Psoas muscle (tissue), 8 donors: ENCODE data around the gene COL8A1. TPM values are rescaled to one million over a fixed set of nuclear protein-coding genes. Genes with fewer than 3 reads are reported as not detected.

Source experiments
- ATAC-seq, 4 donors: fragments of 200-7000 bp; cut with Tn5 transposase; one replicate each; pipeline ENCODE4 v1.9.1; 2020; ENCODE audit warnings: moderate library complexity in 3 of 4, mild to moderate bottlenecking in 2 of 4
- DNase-seq, 2 donors: peaks; one replicate each; pipeline ENCODE4 v3.0.0-alpha.2; 2020
- H3K27ac ChIP-seq: fragments of 200-600 bp; one replicate; pipeline ENCODE4 v1.8.0; 2022
- H3K27me3 ChIP-seq, 3 donors: fragments of 200-600 bp in 1 of 3; one replicate each; pipeline versions ENCODE4 v1.6.1 to v1.8.0; 2013 to 2022; ENCODE audit warnings: low read length in 2 of 3, mild to moderate bottlenecking in 2 of 3, moderate library complexity in 1 of 3; ENCODE audit not compliant: insufficient read depth in 3 of 3
- H3K36me3 ChIP-seq, 2 donors: fragments of 200-600 bp in 1 of 2; one replicate each; pipeline versions ENCODE4 v1.6.1 to v1.8.0; 2013 to 2022; ENCODE audit warnings: low read depth in 1 of 2, mild to moderate bottlenecking in 1 of 2, moderate library complexity in 1 of 2; ENCODE audit not compliant: insufficient read depth in 1 of 2
- H3K4me1 ChIP-seq: fragments of 200-600 bp; one replicate; pipeline ENCODE4 v1.8.0; 2022
- H3K4me3 ChIP-seq: fragments of 200-600 bp; one replicate; pipeline ENCODE4 v1.8.0; 2022; ENCODE audit warnings: mild to moderate bottlenecking
- H3K9me3 ChIP-seq: fragments of 200-600 bp; one replicate; pipeline ENCODE4 v1.8.0; 2022
- WGBS, 3 donors: extraction: QIAGEN DNeasy Blood & Tissue Kit; methylation state at CpG; one replicate each; pipeline versions ENCODE4 v1.1.6 to v1.1.7; 2013; 5-methylcytosine and 5-hydroxymethylcytosine counted together
- intact Hi-C, 2 donors: fragments of 100-400 bp; cut with DNase I; formaldehyde crosslinking; loops; one replicate each; pipeline versions ENCODE4 v1.11.0 to v1.14.2; 2022
- polyA plus RNA-seq, 3 donors: library from polyadenylated mRNA; stranded (reverse); fragments of 200-250 nt; gene quantifications; one replicate each; pipeline ENCODE4 v1.2.3, GENCODE V29; 2013
- total RNA-seq, 4 donors: library from RNA; stranded (reverse); fragmentation: NEBNext Ultra II Directional in 2 of 4; extraction: Animal tissue kit (Norgen Biotek cat#: 25700) in 2 of 4; gene quantifications; one replicate each; pipeline versions ENCODE4 v1.2.1 to v1.2.4, GENCODE V29; 2021 to 2023
- TF ChIP-seq, protein P1 (sequence below): fragments of 200-600 bp; IDR thresholded peaks from one replicate; pipeline ENCODE4 v1.8.0; 2022; ENCODE audit warnings: antibody characterized with exemption
- donor health status: healthy with polysubstance abuse.
- donor health status: DM: no; HTN: no; CAD: no; lungs with moderate emphysema.
- donor health status: Bipolar disorder and iron deficiency.
- donor health status: healthy.
- donor health status: DM: yes; HTN: yes; CAD: no.
- donor health status: DM: no; HTN: no; CAD: no.
- donor health status: DM: no; HTN: no; CAD: no.
- donor health status: DM: yes; HTN: yes; CAD: no.

COL8A1 gene
- total and polyA plus RNA-seq, 7 donors, result 1.2 to 11.3 (median 2.3) TPM

DNA sequence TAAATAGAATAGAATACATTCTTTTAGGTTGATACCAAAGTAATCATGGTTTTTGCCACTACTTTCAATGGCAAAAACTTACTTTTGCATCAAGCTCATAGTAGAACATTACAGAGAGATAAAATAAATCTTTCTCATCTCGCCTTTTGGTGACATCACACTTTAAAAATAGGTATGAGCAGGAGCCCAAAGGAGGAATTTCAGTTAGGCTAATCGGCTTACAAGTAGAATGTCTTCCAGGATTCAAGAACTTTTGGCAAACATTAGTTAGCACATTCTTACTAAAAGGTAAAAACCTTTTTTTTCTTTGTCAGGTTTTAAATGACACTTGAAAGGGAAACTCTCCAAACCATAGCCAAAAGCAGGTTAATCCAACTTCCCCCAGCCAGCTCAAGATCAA lies 119.6 kb downstream of the COL8A1 start:
- Histone ChIP-seq H3K4me1 (peaks cover 31% of the 10 kb centered on the region), H3K27ac (no peak overlapping the region), H3K36me3 (no peaks in the 10 kb centered on the region), H3K27me3 (no peaks in the 10 kb centered on the region), H3K9me3 (no peaks in the 10 kb centered on the region), H3K4me3 (no peak overlapping the region)
- no peak for DNase-seq
- 27 to 30% (median 29%) methylated on average over 2 of the region's 2 CpGs for WGBS, 3 donors
- peak; percentile 48 to 84 (median 70) for ATAC-seq
- intact Hi-C loops, result loop anchor here in 1 of 2 donors (10.0 kb wide), 1 partner anchor 253 kb away; no protein-coding TSS in a partner anchor
- TF ChIP-seq, protein P1, sequence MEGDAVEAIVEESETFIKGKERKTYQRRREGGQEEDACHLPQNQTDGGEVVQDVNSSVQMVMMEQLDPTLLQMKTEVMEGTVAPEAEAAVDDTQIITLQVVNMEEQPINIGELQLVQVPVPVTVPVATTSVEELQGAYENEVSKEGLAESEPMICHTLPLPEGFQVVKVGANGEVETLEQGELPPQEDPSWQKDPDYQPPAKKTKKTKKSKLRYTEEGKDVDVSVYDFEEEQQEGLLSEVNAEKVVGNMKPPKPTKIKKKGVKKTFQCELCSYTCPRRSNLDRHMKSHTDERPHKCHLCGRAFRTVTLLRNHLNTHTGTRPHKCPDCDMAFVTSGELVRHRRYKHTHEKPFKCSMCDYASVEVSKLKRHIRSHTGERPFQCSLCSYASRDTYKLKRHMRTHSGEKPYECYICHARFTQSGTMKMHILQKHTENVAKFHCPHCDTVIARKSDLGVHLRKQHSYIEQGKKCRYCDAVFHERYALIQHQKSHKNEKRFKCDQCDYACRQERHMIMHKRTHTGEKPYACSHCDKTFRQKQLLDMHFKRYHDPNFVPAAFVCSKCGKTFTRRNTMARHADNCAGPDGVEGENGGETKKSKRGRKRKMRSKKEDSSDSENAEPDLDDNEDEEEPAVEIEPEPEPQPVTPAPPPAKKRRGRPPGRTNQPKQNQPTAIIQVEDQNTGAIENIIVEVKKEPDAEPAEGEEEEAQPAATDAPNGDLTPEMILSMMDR, result no peak

DNA sequence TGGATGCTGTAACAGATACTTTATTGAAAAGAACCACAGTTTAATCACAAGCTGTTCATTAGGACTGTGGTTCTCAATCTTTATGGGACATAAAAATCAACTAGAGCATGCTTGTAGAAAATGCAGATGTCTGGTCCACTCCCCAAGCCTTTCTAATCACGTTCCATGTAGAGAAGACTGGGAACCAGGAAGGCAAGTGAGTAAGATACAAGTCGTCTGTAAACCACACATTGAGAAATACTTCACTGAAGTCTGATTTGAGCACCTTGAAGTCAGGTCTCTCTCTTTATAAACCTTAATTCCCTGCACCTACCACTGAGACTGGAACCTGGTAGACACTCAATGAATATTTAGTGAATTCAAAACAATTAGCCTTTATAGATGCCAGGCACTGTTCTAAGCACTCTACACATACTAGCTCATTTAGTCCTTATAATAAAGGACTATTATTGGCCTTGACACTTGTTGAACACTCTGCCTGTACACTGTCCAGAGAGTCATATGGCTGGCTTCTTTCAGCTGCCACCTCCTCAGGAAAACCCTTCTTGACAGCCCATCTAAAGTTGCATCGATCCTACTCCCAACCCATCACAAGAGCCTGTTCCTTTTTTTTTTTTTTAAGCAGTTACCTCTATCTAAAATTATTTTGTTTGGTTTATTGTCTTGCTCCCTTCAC lies 120.2 kb downstream of the COL8A1 start:
- peaks cover 35% of the 10 kb centered on the region for H3K4me1 ChIP-seq
- ATAC-seq (peak in 3 of 4 donors; percentile 41 to 65 (median 56)), DNase-seq (no peak)
- no peaks in the 10 kb centered on the region for H3K27me3 ChIP-seq
- no peak overlapping the region for H3K4me3 ChIP-seq
- no peak overlapping the region for H3K27ac ChIP-seq
- no peaks in the 10 kb centered on the region for H3K36me3 ChIP-seq
- intact Hi-C loops, result loop anchor here in 1 of 2 donors (10.0 kb wide), 1 partner anchor 254 kb away; no protein-coding TSS in a partner anchor
- no peaks in the 10 kb centered on the region for H3K9me3 ChIP-seq
- 32 to 55% (median 40%) methylated on average over 3 of the region's 3 CpGs for WGBS, 3 donors
- TF ChIP-seq, protein P1, result no peak

DNA sequence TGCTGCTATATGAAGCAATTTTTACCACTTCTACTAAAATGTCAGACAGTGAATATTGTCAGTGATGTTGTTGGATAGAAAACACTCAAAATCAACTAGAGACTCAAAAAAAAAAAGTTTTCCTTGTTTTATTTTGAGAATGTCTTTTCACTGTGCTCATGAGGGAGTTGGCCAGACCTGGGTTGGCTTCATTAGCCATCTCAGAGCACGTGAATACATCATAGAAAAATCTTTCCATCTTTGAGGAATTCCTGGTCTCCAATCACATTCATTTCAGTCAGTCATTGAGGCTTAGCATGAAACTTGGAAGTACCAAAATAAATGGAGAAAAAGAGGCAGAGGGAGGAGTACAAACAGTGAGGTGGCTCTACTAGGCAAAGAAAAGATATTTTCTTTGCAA lies 121.6 kb downstream of the COL8A1 start:
- Histone ChIP-seq H3K36me3 (no peaks in the 10 kb centered on the region), H3K9me3 (no peaks in the 10 kb centered on the region), H3K4me1 (peaks cover 35% of the 10 kb centered on the region), H3K27ac (no peak overlapping the region), H3K4me3 (no peak overlapping the region), H3K27me3 (no peaks in the 10 kb centered on the region)
- intact Hi-C loops, result no loop called here
- DNase-seq, result no peak
- TF ChIP-seq, protein P1, result no peak
- ATAC-seq, result no peak
- WGBS, 3 donors, result 58 to 74% (median 64%) methylated on average over 1 of the region's 1 CpG

DNA sequence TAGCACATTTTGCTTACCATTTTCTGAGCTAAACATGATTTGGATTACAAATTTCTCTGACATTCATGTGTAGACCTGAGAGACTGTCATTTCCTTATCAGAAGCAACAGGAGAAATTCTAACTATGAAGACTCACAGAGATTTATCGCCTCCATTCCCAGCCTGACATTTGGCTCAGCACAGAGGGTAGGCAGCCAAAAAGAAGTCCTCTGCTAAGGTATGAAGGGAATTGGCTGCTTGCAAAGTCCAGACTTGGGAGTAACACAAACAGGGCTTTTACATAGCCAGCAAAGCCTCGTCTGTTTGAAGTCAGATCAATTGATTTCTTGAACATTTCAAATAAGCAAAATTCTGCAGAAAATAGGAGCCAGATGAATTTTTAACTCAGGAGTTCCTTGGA lies 122.2 kb downstream of the COL8A1 start:
- TF ChIP-seq, protein P1, result no peak
- WGBS, 3 donors, result 12 to 20% (median 13%) methylated on average over 2 of the region's 2 CpGs
- Histone ChIP-seq H3K27me3 (no peaks in the 10 kb centered on the region), H3K4me3 (no peak overlapping the region), H3K27ac (no peak overlapping the region), H3K9me3 (no peaks in the 10 kb centered on the region), H3K4me1 (peaks cover 35% of the 10 kb centered on the region), H3K36me3 (no peaks in the 10 kb centered on the region)
- no peak for DNase-seq
- peak; percentile 54 to 83 (median 74) for ATAC-seq
- intact Hi-C loops, result no loop called here
